NCI-H1417 treated with DMSO at 0.1 percent for 48 hours (cell line): ENCODE measurements around the gene PAIP2.

Source experiments
- DNase-seq: peaks from one replicate; lab custom pipeline; 2025; lab: John Stamatoyannopoulos, UW

Gene PAIP2

DNA sequence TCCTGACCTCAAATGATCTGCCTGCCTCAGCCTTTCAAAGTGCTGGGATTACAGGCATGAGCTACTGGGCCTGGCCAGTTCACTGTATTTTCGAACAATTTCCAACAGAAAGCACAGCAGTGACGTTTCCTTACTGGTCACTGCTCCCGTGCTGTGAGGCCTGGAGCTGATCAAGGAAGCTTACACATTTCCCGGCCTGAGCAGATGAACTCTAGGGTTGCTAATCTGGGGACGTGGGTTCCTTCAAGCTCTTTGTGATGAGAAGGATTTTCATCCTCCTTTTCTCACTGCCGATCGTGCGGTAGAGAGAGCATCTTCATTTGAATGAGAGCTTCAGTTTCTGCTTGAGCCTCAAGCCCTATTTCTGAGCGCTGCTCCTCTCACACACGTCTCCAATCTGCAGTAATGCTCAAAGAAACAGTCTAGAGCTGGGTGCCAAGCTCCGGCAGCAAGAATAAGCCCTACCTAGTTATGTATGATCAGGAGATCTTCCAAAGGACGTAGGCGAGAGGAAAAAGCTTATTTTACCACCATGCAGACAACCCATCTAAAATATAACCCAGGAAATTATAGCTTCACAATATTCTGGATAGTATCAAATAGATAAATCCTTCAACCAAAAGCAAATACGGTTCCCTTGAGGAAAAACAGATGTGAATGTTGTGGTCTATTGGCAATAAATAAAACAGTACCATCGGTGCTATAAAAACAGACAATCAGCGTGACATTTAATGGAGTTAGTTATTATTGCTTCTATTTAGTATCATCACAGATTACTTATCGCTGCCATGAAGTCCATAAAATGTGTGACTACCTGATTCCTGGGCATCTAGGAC is 69.6 kb downstream of the PAIP2 start:
- no peak for DNase-seq

- DNase-seq: no peak
These were observed 71.5 kb downstream of the PAIP2 start for GRCh38 chr5:139413153-139413552.

GRCh38 chr5:139413963-139414362 is 72.3 kb downstream of the PAIP2 start:
- DNase-seq: no peak

- DNase-seq: no peak
These were observed 73.0 kb downstream of the PAIP2 start for GRCh38 chr5:139414581-139415130.

DNA sequence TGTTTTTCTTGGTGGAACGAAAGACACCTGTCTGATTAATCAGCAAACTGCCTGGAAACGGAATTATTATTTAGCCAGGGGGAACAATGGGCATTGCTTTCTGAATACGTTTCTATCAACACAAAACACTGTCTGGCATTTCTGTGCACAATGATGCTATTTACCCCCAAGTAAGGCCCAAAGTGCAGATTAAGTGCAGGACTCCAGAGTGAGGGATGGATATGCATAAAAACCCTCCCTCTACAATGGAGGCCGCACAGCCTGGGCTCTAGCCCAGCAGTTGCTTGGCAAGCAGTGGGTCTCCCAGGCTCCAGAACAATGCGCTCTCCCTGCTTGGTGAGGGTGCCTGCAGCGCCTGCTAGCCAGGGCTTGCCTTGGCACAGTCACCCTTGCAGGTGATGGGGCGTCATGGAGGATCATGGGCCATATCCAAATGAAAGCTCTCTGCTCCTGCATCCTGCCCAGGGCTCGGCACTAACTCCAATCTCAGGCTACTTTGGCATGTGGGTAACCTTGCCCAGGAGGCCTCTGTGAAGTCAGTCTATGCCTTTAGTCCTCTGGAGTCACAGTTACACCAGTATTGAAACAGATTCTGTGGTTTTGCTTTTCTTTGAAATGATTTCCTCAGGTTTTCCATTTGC is 73.7 kb downstream of the PAIP2 start:
- DNase-seq: no peak

- no peak for DNase-seq
These were observed 74.2 kb downstream of the PAIP2 start for GRCh38 chr5:139415869-139416268.

DNA sequence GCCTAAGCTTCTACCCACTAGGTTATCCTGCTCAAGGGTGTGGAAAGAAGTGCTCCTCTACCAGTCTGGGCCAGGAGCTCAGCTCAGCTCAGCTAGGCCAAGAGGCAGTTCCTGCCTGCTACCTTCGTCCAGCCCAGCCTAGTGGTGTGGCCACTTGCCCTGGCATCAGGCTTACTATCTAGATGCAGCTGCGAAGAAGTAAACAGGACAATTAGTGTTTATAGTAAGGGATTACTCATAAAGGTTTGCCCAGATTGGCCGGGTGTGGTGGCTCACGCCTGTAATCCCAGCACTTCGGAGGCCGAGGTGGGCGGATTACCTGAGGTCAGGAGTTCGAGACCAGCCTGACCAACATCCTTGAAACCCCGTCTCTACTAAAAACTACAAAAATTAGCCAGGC is 75.0 kb downstream of the PAIP2 start:
- no peak for DNase-seq

- DNase-seq: no peak
These were observed 75.6 kb downstream of the PAIP2 start for GRCh38 chr5:139417214-139417613.

DNA sequence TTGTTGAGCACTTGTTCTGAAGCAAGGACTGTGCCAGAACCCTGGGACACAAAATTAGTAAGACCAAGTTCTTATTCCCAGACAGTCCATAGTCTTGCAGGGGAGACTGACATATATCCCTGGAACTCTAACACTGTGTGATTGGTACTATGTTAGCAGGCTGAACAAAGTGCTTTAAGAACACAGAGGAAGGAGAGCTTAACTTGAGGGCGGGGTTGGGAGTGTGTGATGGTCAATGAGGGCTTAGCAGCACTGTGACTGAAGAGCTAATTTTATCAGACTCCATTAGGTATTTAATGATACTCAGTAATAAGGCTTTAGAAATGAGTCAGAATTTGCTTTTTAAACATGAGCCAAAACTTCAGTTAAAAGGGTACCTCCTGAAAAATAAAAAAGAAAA is 77.1 kb downstream of the PAIP2 start:
- no peak for DNase-seq
